ENCODE data around the gene TTC16.

The TTC16 gene

GRCh38 chr9:127758843-127759242 lies 43.0 kb downstream of the TTC16 start:
- H3K4me3 ChIP-seq (ENCODE audit: low read length) = no peak overlapping the region
- peaks cover 23% of the 10 kb centered on the region for H3K27me3 ChIP-seq (ENCODE audit: insufficient read depth, low read length)
- 81% methylated on average over 5 of the region's 5 CpGs for WGBS
- H3K27ac ChIP-seq (ENCODE audit: low read depth, low read length) = peak overlapping the region; percentile 18; the same call in 1 of the 2 replicates
- H3K9me3 ChIP-seq (ENCODE audit: insufficient read depth, low read depth, low read length) = no peaks in the 10 kb centered on the region
- no peak overlapping the region for H3K9ac ChIP-seq (ENCODE audit: low read depth, low read length)
- H3K4me1 ChIP-seq (ENCODE audit: insufficient read depth, low read length) = peaks cover 16% of the 10 kb centered on the region
- no peaks in the 10 kb centered on the region for H3K36me3 ChIP-seq (ENCODE audit: insufficient read depth, low read length)

- WGBS = 91% methylated on average over 5 of the region's 5 CpGs
- no peaks in the 10 kb centered on the region for H3K9me3 ChIP-seq (ENCODE audit: insufficient read depth, low read depth, low read length)
- H3K36me3 ChIP-seq (ENCODE audit: insufficient read depth, low read length) = no peaks in the 10 kb centered on the region
- no peak overlapping the region for H3K9ac ChIP-seq (ENCODE audit: low read depth, low read length)
- peaks cover 13% of the 10 kb centered on the region for H3K4me1 ChIP-seq (ENCODE audit: insufficient read depth, low read length)
- H3K27me3 ChIP-seq (ENCODE audit: insufficient read depth, low read length) = peaks cover 5% of the 10 kb centered on the region
- H3K4me3 ChIP-seq (ENCODE audit: low read length) = no peak overlapping the region
- H3K27ac ChIP-seq (ENCODE audit: low read depth, low read length) = no peak overlapping the region
These were observed 45.2 kb downstream of the TTC16 start for GRCh38 chr9:127761061-127761460.

DNA sequence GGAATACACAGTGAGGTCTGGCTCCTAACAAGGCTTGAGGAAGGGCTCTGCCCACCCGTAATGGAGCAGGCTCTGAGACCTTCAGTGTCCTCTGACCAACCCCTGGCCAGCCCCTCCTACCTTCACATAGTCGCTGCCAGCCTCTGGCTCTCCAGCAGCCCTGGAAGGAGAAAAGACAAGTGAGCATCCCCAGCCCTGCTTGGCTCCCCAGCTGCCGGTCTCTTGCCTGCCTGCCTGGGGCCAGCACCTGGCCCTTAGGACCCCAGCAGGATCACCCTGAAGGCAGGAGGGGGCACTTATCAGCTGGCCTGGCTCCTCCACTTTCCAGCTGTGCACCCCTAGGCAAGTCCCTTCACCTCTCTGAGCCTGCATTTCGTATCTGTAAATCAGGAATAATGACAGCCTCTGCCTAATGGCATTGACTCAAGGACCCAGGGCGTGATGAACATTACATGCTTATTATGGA lies 45.6 kb downstream of the TTC16 start:
- 60% methylated on average over 5 of the region's 5 CpGs for WGBS

GRCh38 chr9:127762111-127762676 lies 46.3 kb downstream of the TTC16 start:
- no peaks in the 10 kb centered on the region for H3K27me3 ChIP-seq (ENCODE audit: insufficient read depth, low read length)
- no peak overlapping the region for H3K9ac ChIP-seq (ENCODE audit: low read depth, low read length)
- H3K9me3 ChIP-seq (ENCODE audit: insufficient read depth, low read depth, low read length) = no peaks in the 10 kb centered on the region
- no peak overlapping the region for H3K4me3 ChIP-seq (ENCODE audit: low read length)
- H3K36me3 ChIP-seq (ENCODE audit: insufficient read depth, low read length) = no peaks in the 10 kb centered on the region
- peaks cover 13% of the 10 kb centered on the region for H3K4me1 ChIP-seq (ENCODE audit: insufficient read depth, low read length)
- 55% methylated on average over 16 of the region's 16 CpGs for WGBS
- H3K27ac ChIP-seq (ENCODE audit: low read depth, low read length) = no peak overlapping the region

More for the DNA sequence above, 45.6 kb downstream of the TTC16 start:
- no peaks in the 10 kb centered on the region for H3K9me3 ChIP-seq (ENCODE audit: insufficient read depth, low read depth, low read length)
- peaks cover 13% of the 10 kb centered on the region for H3K4me1 ChIP-seq (ENCODE audit: insufficient read depth, low read length)
- H3K36me3 ChIP-seq (ENCODE audit: insufficient read depth, low read length) = no peaks in the 10 kb centered on the region
- 0 out of 2 replicates have a peak overlapping the region, but pooled peaks have one; percentile 12 for H3K9ac ChIP-seq (ENCODE audit: low read depth, low read length)
- H3K4me3 ChIP-seq (ENCODE audit: low read length) = no peak overlapping the region
- H3K27ac ChIP-seq (ENCODE audit: low read depth, low read length) = no peak overlapping the region
- no peaks in the 10 kb centered on the region for H3K27me3 ChIP-seq (ENCODE audit: insufficient read depth, low read length)

DNA sequence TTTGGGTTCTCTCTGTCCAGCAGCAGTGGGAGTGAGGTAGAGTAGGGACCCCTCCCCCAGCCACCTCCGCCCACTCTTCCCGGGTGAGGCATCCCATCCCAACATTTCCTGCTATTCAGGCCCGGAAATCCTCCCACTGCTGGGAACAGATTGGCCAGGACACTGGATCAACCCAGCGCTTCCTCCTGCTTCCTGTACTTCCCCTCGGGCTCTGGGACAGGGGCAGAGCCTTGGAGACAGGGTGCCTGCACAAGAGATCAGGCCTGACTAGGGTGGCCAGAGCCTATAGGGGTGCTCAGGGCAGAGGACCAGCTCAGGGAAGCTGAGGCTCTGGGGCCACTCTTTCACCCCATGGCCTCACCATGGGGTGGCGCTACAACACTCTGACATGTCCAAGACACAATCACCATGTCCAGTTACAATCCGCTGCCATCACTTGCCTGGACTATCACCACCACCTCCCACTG lies 48.1 kb downstream of the TTC16 start:
- WGBS = 57% methylated on average over 7 of the region's 7 CpGs
- no peaks in the 10 kb centered on the region for H3K27me3 ChIP-seq (ENCODE audit: insufficient read depth, low read length)

DNA sequence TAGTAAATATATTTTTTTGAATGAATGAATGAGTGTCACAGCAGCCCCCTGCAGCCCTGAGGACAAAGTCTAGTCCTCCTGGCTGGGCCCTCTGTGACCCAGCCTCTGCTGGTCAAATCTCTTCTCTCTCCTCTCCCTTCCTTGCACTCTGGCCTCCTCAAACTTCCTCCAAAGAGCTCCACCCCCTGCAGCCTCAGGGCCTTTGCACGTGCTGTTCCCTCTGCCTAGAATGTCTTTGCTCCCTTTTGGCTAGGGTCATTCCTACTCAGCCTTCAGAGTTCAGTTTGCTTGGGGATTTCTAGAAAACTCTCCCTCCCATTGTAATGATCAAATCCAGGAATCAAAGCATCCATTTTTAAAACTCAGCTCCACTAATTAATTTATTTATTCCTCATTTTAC lies 49.5 kb downstream of the TTC16 start:
- WGBS = 81% methylated on average over 1 of the region's 1 CpG
- H3K4me1 ChIP-seq (ENCODE audit: insufficient read depth, low read length) = peaks cover 19% of the 10 kb centered on the region
- H3K4me3 ChIP-seq (ENCODE audit: low read length) = no peak overlapping the region

More for the DNA sequence above, 48.1 kb downstream of the TTC16 start:
- H3K27ac ChIP-seq (ENCODE audit: low read depth, low read length) = no peak overlapping the region
- H3K4me3 ChIP-seq (ENCODE audit: low read length) = no peak overlapping the region
- peaks cover 13% of the 10 kb centered on the region for H3K4me1 ChIP-seq (ENCODE audit: insufficient read depth, low read length)
- no peaks in the 10 kb centered on the region for H3K9me3 ChIP-seq (ENCODE audit: insufficient read depth, low read depth, low read length)
- H3K9ac ChIP-seq (ENCODE audit: low read depth, low read length) = no peak overlapping the region
- no peaks in the 10 kb centered on the region for H3K36me3 ChIP-seq (ENCODE audit: insufficient read depth, low read length)

DNA sequence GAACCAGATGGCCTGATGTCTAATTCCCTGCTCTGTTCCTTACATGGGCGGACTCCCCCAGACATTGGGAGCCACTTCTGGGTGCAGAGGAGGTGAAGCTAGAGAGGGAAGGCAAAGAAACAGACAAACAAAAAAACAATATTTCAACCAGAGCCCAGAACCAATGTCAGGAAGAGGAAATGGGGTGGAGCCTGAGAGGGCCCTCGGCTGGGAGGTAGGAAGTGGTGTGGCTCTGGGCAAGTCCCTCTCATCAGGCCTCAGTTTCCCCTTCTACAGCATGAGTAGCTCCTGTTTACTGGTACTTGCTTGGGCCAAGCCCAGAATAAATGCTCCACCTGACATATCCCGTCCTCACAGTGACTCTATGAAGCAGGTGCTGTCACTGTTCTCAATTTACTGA lies 51.5 kb downstream of the TTC16 start:
- Histone ChIP-seq H3K27ac (ENCODE audit: low read depth, low read length) (no peak overlapping the region), H3K9me3 (ENCODE audit: insufficient read depth, low read depth, low read length) (no peaks in the 10 kb centered on the region)

More for the DNA sequence above, 49.5 kb downstream of the TTC16 start:
- no peaks in the 10 kb centered on the region for H3K9me3 ChIP-seq (ENCODE audit: insufficient read depth, low read depth, low read length)
- H3K27ac ChIP-seq (ENCODE audit: low read depth, low read length) = no peak overlapping the region
- no peak overlapping the region for H3K9ac ChIP-seq (ENCODE audit: low read depth, low read length)
- no peaks in the 10 kb centered on the region for H3K36me3 ChIP-seq (ENCODE audit: insufficient read depth, low read length)
- H3K27me3 ChIP-seq (ENCODE audit: insufficient read depth, low read length) = no peaks in the 10 kb centered on the region

DNA sequence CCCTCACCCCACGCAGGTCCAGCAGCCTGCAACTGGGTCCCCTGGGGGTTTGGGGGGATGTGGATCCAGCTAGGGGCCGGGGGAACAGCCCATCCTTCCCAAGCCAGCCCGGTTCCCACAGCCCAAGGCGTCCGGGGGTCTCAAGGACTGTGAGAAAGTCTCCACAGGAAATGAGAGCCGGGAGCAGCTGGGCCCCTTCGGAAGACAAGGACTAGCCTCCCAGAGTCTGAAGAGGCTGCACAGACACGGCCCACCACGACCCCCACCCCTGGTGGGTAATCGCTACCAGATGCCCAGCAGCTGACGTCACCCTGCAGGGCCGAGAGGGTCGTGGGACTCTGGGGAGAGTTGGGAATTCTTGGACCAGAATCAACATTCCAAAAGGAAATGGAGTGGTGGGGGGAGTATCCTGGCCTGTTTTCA lies 52.0 kb downstream of the TTC16 start:
- Histone ChIP-seq H3K9ac (ENCODE audit: low read depth, low read length) (no peak overlapping the region), H3K27me3 (ENCODE audit: insufficient read depth, low read length) (no peaks in the 10 kb centered on the region), H3K36me3 (ENCODE audit: insufficient read depth, low read length) (no peaks in the 10 kb centered on the region), H3K27ac (ENCODE audit: low read depth, low read length) (no peak overlapping the region), H3K4me3 (ENCODE audit: low read length) (no peak overlapping the region), H3K4me1 (ENCODE audit: insufficient read depth, low read length) (peaks cover 9% of the 10 kb centered on the region; the same call in 1 of the 2 replicates), H3K9me3 (ENCODE audit: insufficient read depth, low read depth, low read length) (no peaks in the 10 kb centered on the region)
- WGBS = 61% methylated on average over 12 of the region's 13 CpGs

More for the DNA sequence above, 51.5 kb downstream of the TTC16 start:
- Histone ChIP-seq H3K4me3 (ENCODE audit: low read length) (no peak overlapping the region), H3K27me3 (ENCODE audit: insufficient read depth, low read length) (no peaks in the 10 kb centered on the region), H3K4me1 (ENCODE audit: insufficient read depth, low read length) (peaks cover 11% of the 10 kb centered on the region), H3K9ac (ENCODE audit: low read depth, low read length) (no peak overlapping the region), H3K36me3 (ENCODE audit: insufficient read depth, low read length) (no peaks in the 10 kb centered on the region)
- WGBS = 91% methylated on average over 3 of the region's 3 CpGs

- no peaks in the 10 kb centered on the region for H3K36me3 ChIP-seq (ENCODE audit: insufficient read depth, low read length)
- no peaks in the 10 kb centered on the region for H3K27me3 ChIP-seq (ENCODE audit: insufficient read depth, low read length)
These were observed 52.8 kb downstream of the TTC16 start for GRCh38 chr9:127768698-127769097.

GRCh38 chr9:127769101-127769500 lies 53.2 kb downstream of the TTC16 start:
- Histone ChIP-seq H3K9me3 (ENCODE audit: insufficient read depth, low read depth, low read length) (no peaks in the 10 kb centered on the region), H3K4me1 (ENCODE audit: insufficient read depth, low read length) (peaks cover 9% of the 10 kb centered on the region; the same call in 1 of the 2 replicates), H3K4me3 (ENCODE audit: low read length) (no peak overlapping the region), H3K27me3 (ENCODE audit: insufficient read depth, low read length) (no peaks in the 10 kb centered on the region), H3K27ac (ENCODE audit: low read depth, low read length) (no peak overlapping the region), H3K9ac (ENCODE audit: low read depth, low read length) (no peak overlapping the region), H3K36me3 (ENCODE audit: insufficient read depth, low read length) (no peaks in the 10 kb centered on the region)
- WGBS = 95% methylated on average over 5 of the region's 5 CpGs

More at GRCh38 chr9:127768698-127769097, 52.8 kb downstream of the TTC16 start:
- no peak overlapping the region for H3K4me3 ChIP-seq (ENCODE audit: low read length)
- 86% methylated on average over 8 of the region's 8 CpGs for WGBS
- peaks cover 9% of the 10 kb centered on the region; the same call in 1 of the 2 replicates for H3K4me1 ChIP-seq (ENCODE audit: insufficient read depth, low read length)
- H3K27ac ChIP-seq (ENCODE audit: low read depth, low read length) = no peak overlapping the region
- no peaks in the 10 kb centered on the region for H3K9me3 ChIP-seq (ENCODE audit: insufficient read depth, low read depth, low read length)
- H3K9ac ChIP-seq (ENCODE audit: low read depth, low read length) = no peak overlapping the region

DNA sequence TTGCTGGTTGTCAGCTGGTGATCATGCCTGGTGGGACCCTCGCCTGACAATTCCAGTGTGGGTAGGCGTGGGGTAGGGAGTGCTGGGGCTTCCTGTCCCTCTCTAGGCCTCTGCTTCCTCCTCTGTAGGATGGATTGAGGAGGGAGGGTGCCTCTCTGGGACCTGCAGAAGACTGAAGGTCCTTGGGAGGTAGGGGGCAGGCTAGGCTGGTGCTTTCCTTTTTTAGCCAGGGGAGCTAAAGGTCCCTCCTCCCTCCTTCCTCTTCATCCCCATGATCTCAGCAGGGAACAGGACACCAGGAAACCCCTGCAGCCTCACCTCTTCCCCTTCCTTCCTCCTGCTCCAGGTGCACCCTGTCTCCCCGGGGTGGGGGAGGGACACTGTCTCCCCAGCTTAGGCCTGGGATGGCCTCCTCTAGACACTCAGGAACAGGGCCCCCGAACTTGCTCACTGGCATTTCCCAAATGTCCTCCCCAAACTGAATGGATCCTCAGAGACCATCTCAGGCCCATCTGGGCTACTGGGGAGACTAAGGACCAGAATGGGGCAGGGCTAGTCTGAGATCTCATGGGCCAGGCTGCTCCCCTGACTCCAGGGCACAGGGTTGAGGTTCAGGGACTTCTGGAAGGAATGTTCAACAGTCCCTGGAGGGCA lies 54.2 kb downstream of the TTC16 start:
- 87% methylated on average over 4 of the region's 4 CpGs for WGBS
- H3K27me3 ChIP-seq (ENCODE audit: insufficient read depth, low read length) = no peaks in the 10 kb centered on the region
- no peak overlapping the region for H3K4me3 ChIP-seq (ENCODE audit: low read length)
- H3K9me3 ChIP-seq (ENCODE audit: insufficient read depth, low read depth, low read length) = no peaks in the 10 kb centered on the region
- peaks cover 9% of the 10 kb centered on the region; the same call in 1 of the 2 replicates for H3K4me1 ChIP-seq (ENCODE audit: insufficient read depth, low read length)
- no peak overlapping the region for H3K9ac ChIP-seq (ENCODE audit: low read depth, low read length)
- H3K36me3 ChIP-seq (ENCODE audit: insufficient read depth, low read length) = no peaks in the 10 kb centered on the region
- no peak overlapping the region for H3K27ac ChIP-seq (ENCODE audit: low read depth, low read length)
